ENCODE results near the gene AKIRIN2. TPM values are rescaled to one million over a fixed set of nuclear protein-coding genes. Genes with fewer than 3 reads are reported as not detected.

AKIRIN2 gene
- polyA plus RNA-seq, 4 donors: 62.9 to 74.4 (median 71.1) TPM

- no peak for DNase-seq (ENCODE audit: low read depth in 4 of 4, low spot score in 3 of 4)
Measured at GRCh38 chr6:87660226-87660911, 41.7 kb downstream of the AKIRIN2 start.

GRCh38 chr6:87658516-87658915, 43.5 kb downstream of the AKIRIN2 start:
- DNase-seq (ENCODE audit: low read depth in 4 of 4, low spot score in 3 of 4): no peak

DNA sequence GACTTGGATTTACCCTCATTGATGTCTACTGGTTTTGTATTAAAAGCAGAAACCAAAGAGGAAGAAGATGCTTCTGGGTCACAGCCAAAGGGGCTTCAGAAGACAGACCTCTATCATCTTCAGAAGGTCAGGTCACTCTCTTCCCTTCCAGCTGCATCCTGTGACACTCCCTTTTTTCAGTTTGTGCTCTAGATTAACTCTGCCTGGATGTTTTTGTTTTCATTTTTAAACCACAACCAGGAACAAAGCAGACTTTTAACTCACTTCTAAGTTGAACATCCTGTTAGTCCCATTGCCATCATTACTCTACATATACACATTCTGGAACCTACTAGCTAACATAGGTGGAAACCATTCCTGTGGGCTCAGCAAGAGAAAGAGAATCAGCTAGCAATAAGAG, 45.2 kb downstream of the AKIRIN2 start:
- DNase-seq (ENCODE audit: low read depth in 4 of 4, low spot score in 3 of 4): no peak

DNA sequence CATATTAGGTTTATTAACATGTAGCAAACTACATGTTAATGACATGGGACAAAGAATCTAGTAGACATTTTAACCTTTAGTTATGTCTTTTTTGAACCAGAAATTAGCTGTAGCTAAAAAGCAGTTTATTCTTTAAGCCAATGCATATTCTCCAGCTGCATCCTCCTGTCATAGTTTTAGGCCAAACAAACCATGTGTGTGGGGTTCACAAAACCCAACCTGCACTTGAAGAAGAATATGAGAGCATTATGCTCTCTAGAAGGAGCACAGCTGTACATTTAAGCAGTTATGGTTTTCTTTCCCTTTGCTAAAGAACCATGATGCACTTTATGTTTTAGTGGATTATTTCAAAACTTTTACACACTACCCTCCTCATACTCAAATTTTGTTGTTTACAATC, 46.2 kb downstream of the AKIRIN2 start:
- DNase-seq (ENCODE audit: low read depth in 4 of 4, low spot score in 3 of 4): no peak

GRCh38 chr6:87654875-87655454, 47.1 kb downstream of the AKIRIN2 start:
- DNase-seq (ENCODE audit: low read depth in 4 of 4, low spot score in 3 of 4): no peak

DNA sequence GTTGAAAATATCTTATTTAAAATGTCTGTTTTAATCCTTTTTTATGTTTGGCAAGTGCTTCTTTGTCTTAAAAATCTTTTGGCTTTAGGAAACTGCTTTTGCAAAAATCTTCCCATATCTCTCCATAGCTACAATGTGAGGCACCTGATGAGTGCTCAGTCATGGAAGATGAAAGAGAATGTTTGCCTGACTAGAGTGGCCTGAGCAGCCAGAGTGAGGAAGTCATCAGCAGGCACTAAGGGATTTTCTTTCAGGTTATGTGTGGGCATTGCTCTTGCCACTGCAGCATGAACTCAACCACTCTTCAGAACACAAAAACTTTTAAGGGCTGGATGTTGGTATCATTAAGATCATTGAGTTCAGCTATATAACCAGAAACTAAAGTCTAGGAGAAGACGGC, 47.9 kb downstream of the AKIRIN2 start:
- DNase-seq (ENCODE audit: low read depth in 4 of 4, low spot score in 3 of 4): no peak

DNA sequence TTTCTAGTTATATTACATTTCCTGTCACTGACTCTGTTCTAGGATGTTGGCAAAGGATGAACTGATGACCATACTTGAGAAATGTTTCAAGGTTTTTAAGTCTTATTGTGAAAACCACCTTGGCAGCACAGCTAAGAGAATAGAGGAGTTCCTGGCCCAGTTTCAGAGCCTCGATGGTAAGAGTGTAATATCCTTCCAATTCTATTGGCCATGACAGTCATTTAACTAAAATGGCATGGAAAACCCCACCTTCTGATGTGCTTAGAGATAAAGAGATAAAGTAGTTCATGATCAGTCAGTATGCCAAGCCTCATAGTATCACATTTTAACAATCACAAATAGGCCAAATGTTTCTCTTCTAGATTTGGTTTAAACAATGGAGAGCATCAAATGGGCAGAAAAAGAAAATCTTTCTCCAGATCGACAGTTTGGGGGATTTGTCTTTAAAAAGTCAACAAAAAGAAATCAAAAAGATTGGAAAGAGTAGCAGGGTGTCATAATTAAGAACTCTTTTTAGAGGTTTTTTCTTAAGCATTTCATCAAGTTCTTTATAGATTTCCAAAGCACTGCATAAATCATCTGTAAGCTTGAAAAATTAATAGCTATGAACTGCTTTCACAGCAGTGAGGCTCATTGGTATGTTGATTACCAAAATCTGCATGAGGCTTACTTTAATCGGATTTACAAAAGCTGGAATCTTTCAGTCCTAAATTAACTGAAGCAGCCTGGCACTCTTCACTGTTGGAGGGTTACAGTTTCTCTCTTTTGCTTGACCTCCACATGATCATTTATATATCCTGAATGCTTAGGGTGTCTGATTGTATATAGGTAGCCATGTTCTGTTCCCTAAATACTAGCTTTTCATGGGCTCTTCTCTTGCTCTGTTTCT, 48.7 kb downstream of the AKIRIN2 start:
- no peak for DNase-seq (ENCODE audit: low read depth in 4 of 4, low spot score in 3 of 4)

GRCh38 chr6:87645080-87645479, 57.0 kb downstream of the AKIRIN2 start:
- no peak for DNase-seq (ENCODE audit: low read depth in 4 of 4, low spot score in 3 of 4)

DNA sequence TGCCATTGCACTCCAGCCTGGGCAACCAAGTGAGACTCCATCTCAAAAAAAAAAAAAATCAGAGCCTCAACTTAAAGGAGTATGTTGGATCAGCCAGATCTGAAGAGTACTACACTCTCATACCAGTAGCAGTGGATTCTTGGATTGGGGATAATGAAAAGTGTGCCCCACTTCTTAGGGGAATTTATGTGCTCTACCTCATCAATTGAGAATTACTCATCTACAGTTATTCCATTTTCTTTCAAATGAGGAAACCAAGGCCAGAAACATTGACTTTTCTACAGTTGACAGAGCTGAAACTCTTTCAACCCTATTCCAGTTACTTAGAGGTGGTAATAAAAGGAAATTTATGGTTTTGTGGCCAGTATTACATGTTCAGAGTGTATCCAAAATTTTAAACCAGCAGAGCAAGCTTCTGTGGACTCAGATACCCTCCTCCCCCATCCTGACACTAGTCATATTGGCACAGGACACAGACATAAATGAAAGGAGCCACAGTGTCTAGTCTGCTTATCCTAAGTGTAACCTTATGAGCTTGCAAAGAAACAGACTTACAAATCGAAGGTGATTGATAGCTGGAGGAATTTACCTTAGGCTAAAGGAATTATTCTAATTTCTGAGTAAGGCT, 60.9 kb downstream of the AKIRIN2 start:
- DNase-seq (ENCODE audit: low read depth in 4 of 4, low spot score in 3 of 4): no peak

- DNase-seq (ENCODE audit: low read depth in 4 of 4, low spot score in 3 of 4): no peak
Measured at GRCh38 chr6:87639373-87639772, 62.7 kb downstream of the AKIRIN2 start.

- no peak for DNase-seq (ENCODE audit: low read depth in 4 of 4, low spot score in 3 of 4)
Measured at GRCh38 chr6:87637106-87637505, 64.9 kb downstream of the AKIRIN2 start.

- DNase-seq (ENCODE audit: low read depth in 4 of 4, low spot score in 3 of 4): no peak
Measured at GRCh38 chr6:87636315-87636714, 65.7 kb downstream of the AKIRIN2 start.

DNA sequence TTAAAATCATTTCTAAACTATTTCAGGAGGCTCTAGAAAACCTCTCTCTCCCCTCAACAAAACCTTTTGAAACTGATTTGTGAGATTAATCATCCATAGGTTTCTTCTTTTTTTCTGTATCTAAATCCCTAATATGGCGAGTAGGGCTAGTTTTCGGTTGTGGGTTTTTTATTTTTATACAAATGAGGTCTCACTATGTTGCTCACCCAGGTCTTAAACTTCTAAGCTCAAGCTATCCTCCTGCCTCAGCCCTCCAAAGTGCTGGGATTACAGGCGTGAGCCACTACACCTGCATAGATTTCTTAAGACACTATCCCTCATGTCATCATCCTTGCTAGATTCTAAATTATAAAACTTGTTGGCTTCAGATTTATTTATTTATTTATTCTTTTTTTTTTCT, 68.2 kb downstream of the AKIRIN2 start:
- no peak for DNase-seq (ENCODE audit: low read depth in 4 of 4, low spot score in 3 of 4)

- DNase-seq (ENCODE audit: low read depth in 4 of 4, low spot score in 3 of 4): no peak
Measured at GRCh38 chr6:87630746-87631145, 71.3 kb downstream of the AKIRIN2 start.

- DNase-seq (ENCODE audit: low read depth in 4 of 4, low spot score in 3 of 4): no peak
Measured at GRCh38 chr6:87628881-87629280, 73.2 kb downstream of the AKIRIN2 start.

DNA sequence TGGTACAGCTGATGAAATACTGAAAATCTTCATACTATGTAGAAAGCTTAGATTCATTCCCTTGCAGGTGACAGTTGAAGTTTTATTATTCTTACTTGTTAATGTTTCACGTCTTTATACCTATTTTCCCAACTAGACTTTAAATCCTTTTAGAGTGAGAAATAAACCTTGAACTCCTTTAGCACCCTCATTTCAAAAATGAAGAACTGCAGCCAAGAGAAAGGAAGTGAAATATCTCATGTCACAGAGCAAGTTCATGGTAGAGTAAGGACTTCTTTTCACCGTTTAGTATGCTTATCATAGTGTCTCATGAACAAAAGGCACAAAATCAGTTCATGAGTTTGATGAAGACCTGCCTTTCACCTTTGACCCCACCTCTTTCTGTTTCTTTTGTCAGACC, 73.6 kb downstream of the AKIRIN2 start:
- DNase-seq (ENCODE audit: low read depth in 4 of 4, low spot score in 3 of 4): no peak

Other genes with a start within 250 kb of the AKIRIN2 start
- gene SLC35A1, start 229.3 kb downstream of the AKIRIN2 start, polyA plus RNA-seq (ENCODE audit: insufficient read length in 4 of 4): 10 to 100 TPM; 44.8 to 53.7 (median 49.5) TPM
- 10 to 100 TPM; 52.3 to 63.9 (median 61.5) TPM for gene RARS2, start 112.2 kb downstream of the AKIRIN2 start, polyA plus RNA-seq (ENCODE audit: insufficient read length in 4 of 4)
- gene ORC3, start 112.1 kb downstream of the AKIRIN2 start, polyA plus RNA-seq (ENCODE audit: insufficient read length in 4 of 4): 10 to 100 TPM; 37.7 to 45.4 (median 42.3) TPM